Lower leg skin (tissue), 4 donors: ENCODE results near the gene FBLIM1. TPM values are rescaled to one million over a fixed set of nuclear protein-coding genes. Genes with fewer than 3 reads are reported as not detected.

Experiments
- DNase-seq, 2 donors: peaks; one replicate each; pipeline ENCODE4 v3.0.0-alpha.2; 2019; ENCODE audit warnings: low spot score in 2 of 2
- H3K4me3 ChIP-seq: fragments of 200-600 bp; sonication (generic); 2 replicates; pipeline ENCODE4 v1.5.1; 2017; ENCODE audit warnings: mild to moderate bottlenecking, low read depth; ENCODE audit not compliant: poor library complexity, severe bottlenecking
- POLR2A ChIP-seq, 2 donors: fragments of 450-650 bp; IDR thresholded peaks; one replicate each; pipeline ENCODE4 v1.6.1; 2016 to 2017; ENCODE audit warnings: antibody characterized with exemption in 2 of 2, mild to moderate bottlenecking in 1 of 2, moderate library complexity in 1 of 2
- WGBS, 2 donors: methylation state at CpG; one replicate each; pipeline ENCODE4 v1.1.5; 2018; 5-methylcytosine and 5-hydroxymethylcytosine counted together
- intact Hi-C: fragments of 100-400 bp; cut with DNase I; formaldehyde crosslinking; loops from one replicate; pipeline ENCODE4 v1.15.0; 2023; ENCODE audit warnings: low total_unique reads
- total RNA-seq, 4 donors: library from RNA; depleted of rRNA; stranded (reverse); fragments of >200 nt; gene quantifications; one replicate each; pipeline ENCODE4 v1.1.0, GENCODE V29; 2016
- TF ChIP-seq, protein P1 (sequence below), 3 donors: fragments of 450-650 bp; IDR thresholded peaks; one replicate each; pipeline ENCODE4 v1.5.1; 2016; ENCODE audit warnings: antibody characterized with exemption in 3 of 3, mild to moderate bottlenecking in 3 of 3, moderate library complexity in 2 of 3

FBLIM1 gene
- total RNA-seq, 4 donors from 2014 or later = 11.5 to 41.7 (median 17.7) TPM

DNA sequence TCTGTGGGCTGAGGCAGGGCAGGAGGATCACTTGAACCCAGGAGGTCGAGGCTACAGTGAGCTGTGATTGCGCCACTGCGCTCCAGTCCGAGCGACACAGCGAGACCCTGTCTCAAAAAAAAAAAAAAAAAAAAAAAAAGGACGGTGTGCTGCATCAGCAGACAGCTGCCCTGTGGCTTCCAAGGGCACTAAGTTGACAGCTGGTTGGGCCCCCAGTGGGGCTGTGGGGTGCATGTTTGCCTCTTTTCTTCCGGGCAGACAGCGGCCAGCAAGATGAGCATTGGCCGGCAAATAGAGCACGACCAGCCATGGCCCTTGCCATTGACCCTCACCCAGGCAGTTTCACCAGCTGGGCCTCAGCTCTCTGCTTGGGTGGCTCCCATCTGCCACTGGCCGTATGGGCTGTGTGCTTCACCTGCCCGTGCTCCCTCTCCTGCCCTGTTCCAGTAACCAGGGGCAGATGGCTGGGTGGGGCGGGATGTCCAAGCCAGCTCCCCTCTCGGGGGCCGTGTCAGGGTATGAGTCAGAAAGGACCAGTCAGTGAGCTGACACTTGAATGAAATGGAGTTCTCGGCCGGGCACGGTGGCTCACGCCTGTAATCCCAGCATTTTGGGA lies 34.9 kb upstream of the FBLIM1 start:
- H3K4me3 ChIP-seq = no peak overlapping the region
- no peak for DNase-seq
- WGBS, 2 donors = 85 to 93% methylated on average over 18 to 19 of the region's 20 CpGs
- TF ChIP-seq, protein P1, sequence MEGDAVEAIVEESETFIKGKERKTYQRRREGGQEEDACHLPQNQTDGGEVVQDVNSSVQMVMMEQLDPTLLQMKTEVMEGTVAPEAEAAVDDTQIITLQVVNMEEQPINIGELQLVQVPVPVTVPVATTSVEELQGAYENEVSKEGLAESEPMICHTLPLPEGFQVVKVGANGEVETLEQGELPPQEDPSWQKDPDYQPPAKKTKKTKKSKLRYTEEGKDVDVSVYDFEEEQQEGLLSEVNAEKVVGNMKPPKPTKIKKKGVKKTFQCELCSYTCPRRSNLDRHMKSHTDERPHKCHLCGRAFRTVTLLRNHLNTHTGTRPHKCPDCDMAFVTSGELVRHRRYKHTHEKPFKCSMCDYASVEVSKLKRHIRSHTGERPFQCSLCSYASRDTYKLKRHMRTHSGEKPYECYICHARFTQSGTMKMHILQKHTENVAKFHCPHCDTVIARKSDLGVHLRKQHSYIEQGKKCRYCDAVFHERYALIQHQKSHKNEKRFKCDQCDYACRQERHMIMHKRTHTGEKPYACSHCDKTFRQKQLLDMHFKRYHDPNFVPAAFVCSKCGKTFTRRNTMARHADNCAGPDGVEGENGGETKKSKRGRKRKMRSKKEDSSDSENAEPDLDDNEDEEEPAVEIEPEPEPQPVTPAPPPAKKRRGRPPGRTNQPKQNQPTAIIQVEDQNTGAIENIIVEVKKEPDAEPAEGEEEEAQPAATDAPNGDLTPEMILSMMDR (IDR thresholded peaks at IDR 0.05) = no peak
- no peak for TF ChIP-seq POLR2A (IDR thresholded peaks at IDR 0.05)
- intact Hi-C loops = no loop called here

DNA sequence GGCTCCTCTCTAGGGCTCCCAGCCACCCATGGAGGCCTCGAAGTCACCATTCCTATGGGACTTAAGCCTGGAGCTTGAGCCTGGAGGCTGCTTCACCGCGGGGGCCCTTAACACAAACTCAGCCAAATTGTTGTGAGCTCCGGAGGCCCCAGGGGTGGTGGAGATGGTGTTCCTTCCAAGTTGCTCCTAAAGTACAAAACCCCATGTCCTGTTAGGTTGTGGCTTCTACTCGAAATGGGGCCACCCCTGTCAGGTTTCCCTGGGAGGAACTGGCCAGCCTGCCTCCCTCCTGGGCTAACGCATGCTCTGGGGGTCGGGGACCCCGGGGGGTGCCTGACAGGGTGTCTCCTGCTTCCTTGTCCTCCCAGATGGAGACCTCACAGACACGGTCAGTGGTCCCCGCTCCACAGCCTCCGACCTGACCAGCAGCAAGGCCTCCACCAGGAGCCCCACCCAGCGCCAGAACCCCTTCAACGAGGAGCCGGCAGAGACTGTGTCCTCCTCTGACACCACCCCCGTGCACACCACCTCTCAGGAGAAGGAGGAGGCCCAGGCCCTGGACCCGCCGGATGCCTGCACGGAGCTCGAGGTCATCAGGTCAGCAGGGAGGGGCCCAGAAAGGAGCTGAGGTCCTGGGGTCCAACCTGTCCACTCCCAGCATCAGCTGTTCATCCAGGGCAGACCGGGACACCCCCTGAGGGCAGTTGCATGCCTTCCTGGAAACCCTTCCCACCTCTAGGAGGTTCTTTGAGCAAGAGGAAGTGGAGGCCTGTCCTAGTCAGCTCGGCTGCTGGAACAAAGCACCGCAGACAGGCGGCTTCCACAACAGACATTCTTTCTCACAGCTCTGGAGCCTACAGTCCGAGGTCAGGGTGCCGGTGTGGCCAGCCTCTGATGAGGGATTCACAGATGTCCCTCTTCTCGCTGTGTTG lies 33.4 kb upstream of the FBLIM1 start:
- 83 to 87% methylated on average over 9 to 19 of the region's 26 CpGs for WGBS, 2 donors
- H3K4me3 ChIP-seq = no peak overlapping the region
- no peak for DNase-seq
- intact Hi-C loops = no loop called here
- no peak for TF ChIP-seq POLR2A (IDR thresholded peaks at IDR 0.05)
- TF ChIP-seq, protein P1 (IDR thresholded peaks at IDR 0.05) = no peak

DNA sequence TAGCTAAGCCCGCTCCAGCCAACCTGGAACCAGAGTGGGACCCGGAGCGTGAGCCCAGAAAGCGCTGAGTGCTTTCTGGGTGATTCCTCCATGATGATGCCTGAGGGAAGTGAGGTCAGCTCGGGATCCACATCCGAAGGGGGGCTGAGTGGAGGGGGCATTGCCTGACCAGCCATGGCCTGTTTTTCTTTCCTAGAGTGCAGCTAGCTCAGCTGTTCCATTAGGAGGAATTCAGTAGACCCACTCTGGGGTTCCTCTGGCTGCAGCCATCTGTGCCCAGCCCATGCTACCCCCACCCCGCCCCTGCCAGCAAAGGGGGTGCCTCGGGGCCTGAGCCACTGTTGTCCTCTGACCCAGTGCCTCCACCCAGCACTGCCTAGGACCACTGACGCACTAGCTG lies 32.1 kb upstream of the FBLIM1 start:
- no peak for TF ChIP-seq POLR2A (IDR thresholded peaks at IDR 0.05)
- TF ChIP-seq, protein P1 (IDR thresholded peaks at IDR 0.05) = no peak
- DNase-seq = no peak
- H3K4me3 ChIP-seq = no peak overlapping the region
- WGBS, 2 donors = 89 to 97% methylated on average over 5 to 9 of the region's 9 CpGs
- intact Hi-C loops = no loop called here

DNA sequence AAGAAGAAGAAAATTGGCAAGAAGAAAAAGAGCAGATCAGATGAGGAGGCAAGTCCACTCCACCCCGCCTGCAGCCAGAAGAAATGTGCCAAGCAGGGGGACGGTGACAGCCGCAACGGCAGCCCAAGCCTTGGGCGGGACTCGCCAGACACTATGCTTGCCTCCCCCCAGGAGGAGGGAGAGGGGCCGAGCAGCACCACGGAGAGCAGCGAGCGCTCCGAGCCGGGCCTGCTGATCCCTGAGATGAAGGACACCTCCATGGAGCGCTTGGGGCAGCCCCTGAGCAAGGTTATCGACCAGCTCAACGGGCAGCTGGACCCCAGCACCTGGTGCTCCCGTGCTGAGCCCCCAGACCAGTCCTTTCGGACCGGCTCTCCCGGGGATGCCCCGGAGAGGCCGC lies 31.6 kb upstream of the FBLIM1 start:
- TF ChIP-seq, protein P1 (IDR thresholded peaks at IDR 0.05) = no peak
- no peak for TF ChIP-seq POLR2A (IDR thresholded peaks at IDR 0.05)
- no peak for DNase-seq
- H3K4me3 ChIP-seq = no peak overlapping the region
- intact Hi-C loops = no loop called here
- 90% methylated on average over 21 of the region's 21 CpGs for WGBS, 2 donors

DNA sequence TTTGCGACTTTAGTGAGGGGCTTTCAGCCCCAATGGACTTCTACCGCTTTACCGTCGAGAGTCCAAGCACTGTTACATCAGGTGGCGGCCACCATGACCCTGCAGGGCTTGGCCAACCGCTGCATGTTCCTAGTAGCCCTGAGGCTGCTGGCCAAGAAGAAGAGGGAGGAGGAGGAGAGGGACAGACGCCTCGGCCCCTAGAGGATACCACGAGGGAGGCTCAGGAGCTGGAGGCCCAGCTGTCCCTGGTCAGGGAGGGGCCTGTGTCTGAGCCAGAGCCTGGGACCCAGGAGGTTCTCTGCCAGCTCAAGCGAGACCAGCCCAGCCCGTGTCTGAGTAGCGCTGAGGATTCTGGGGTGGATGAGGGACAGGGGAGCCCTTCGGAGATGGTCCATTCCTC lies 31.2 kb upstream of the FBLIM1 start:
- TF ChIP-seq POLR2A (IDR thresholded peaks at IDR 0.05) = no peak
- TF ChIP-seq, protein P1 (IDR thresholded peaks at IDR 0.05) = no peak
- WGBS, 2 donors = 79 to 81% methylated on average over 13 of the region's 13 CpGs
- intact Hi-C loops = no loop called here
- DNase-seq = no peak
- no peak overlapping the region for H3K4me3 ChIP-seq
